Naive thymus-derived CD4-positive, alpha-beta T cell (primary cell): ENCODE data around the gene OSM. TPM values are rescaled to one million over a fixed set of nuclear protein-coding genes. Genes with fewer than 3 reads are reported as not detected.
A peak's percentile ranks its signal among the peaks of the same experiment; 100 is the strongest.

Experiments
- ATAC-seq: fragments of 150-1000 bp; cut with Tn5 transposase; 2 replicates; pipeline ENCODE4 v1.10.0; 2021; ENCODE audit warnings: mild to moderate bottlenecking, moderate library complexity
- CTCF ChIA-PET: fragments of 350-600 bp; sonication (Branson Sonifier 250); formaldehyde crosslinking; loops from one replicate; lab custom pipeline; 2021; ENCODE audit warnings: antibody characterized with exemption; lab: Charles Lee
- POLR2A ChIA-PET: fragments of 350-600 bp; sonication (Branson Sonifier 250); formaldehyde crosslinking; loops from one replicate; lab custom pipeline; 2021; ENCODE audit warnings: antibody characterized with exemption, inconsistent platforms; lab: Charles Lee
- DNase-seq, 9 donors: peaks; one replicate each; pipeline versions ENCODE4 v3.0.0 to v3.0.0-alpha.2; 2020 to 2022; ENCODE audit warnings: mixed read lengths in 1 of 9
- H3K27ac ChIP-seq: one replicate; pipeline ENCODE4 v1.7.0; 2013; ENCODE audit warnings: mild to moderate bottlenecking, low read depth, low read length, moderate library complexity
- H3K27me3 ChIP-seq, 2 donors: one replicate each; pipeline ENCODE4 v1.7.0; 2013; ENCODE audit warnings: low read length in 2 of 2, mild to moderate bottlenecking in 2 of 2, moderate library complexity in 2 of 2; ENCODE audit not compliant: control insufficient read depth in 2 of 2, insufficient read depth in 2 of 2
- H3K36me3 ChIP-seq, 3 experiments: 1 replicate in 2 of 3; 2 replicates in 1 of 3; pipeline ENCODE4 v1.7.0; 2013; ENCODE audit warnings: low read length in 3 of 3, mild to moderate bottlenecking in 3 of 3, moderate library complexity in 1 of 3; ENCODE audit not compliant: insufficient read depth in 3 of 3, control insufficient read depth in 2 of 3
- H3K4me1 ChIP-seq, 2 donors: one replicate each; pipeline ENCODE4 v1.7.0; 2013; ENCODE audit warnings: low read length in 2 of 2, mild to moderate bottlenecking in 2 of 2, moderate library complexity in 1 of 2; ENCODE audit not compliant: control insufficient read depth in 2 of 2, insufficient read depth in 2 of 2
- H3K4me3 ChIP-seq: 2 replicates; pipeline ENCODE4 v1.7.0; 2013; ENCODE audit warnings: mild to moderate bottlenecking, low read length
- H3K9me3 ChIP-seq, 3 experiments: 1 replicate in 2 of 3; 2 replicates in 1 of 3; pipeline ENCODE4 v1.7.0; 2013; ENCODE audit warnings: low read length in 3 of 3; ENCODE audit not compliant: control insufficient read depth in 2 of 3
- H3K27ac Mint-ChIP-seq, 9 donors: one replicate each; pipeline ENCODE4 v1.8.0; 2020 to 2022; ENCODE audit warnings: mixed read lengths in 9 of 9, mild to moderate bottlenecking in 8 of 9, moderate library complexity in 5 of 9, inconsistent platforms in 2 of 9
- H3K27me3 Mint-ChIP-seq, 5 donors: one replicate each; pipeline ENCODE4 v1.8.0; 2021 to 2022; ENCODE audit warnings: mixed read lengths in 5 of 5, mild to moderate bottlenecking in 1 of 5
- H3K36me3 Mint-ChIP-seq, 5 donors: one replicate each; pipeline ENCODE4 v1.8.0; 2020 to 2022; ENCODE audit warnings: mixed read lengths in 5 of 5, mild to moderate bottlenecking in 3 of 5, inconsistent platforms in 1 of 5
- H3K4me1 Mint-ChIP-seq, 7 donors: one replicate each; pipeline ENCODE4 v1.8.0; 2020 to 2022; ENCODE audit warnings: mixed read lengths in 7 of 7, mild to moderate bottlenecking in 3 of 7, inconsistent platforms in 1 of 7
- H3K4me3 Mint-ChIP-seq, 10 donors: one replicate each; pipeline ENCODE4 v1.8.0; 2020 to 2022; ENCODE audit warnings: mild to moderate bottlenecking in 10 of 10, mixed read lengths in 10 of 10, moderate library complexity in 6 of 10, inconsistent platforms in 2 of 10
- H3K9me3 Mint-ChIP-seq, 11 donors: one replicate each; pipeline ENCODE4 v1.8.0; 2020 to 2022; ENCODE audit warnings: mixed read lengths in 11 of 11, mild to moderate bottlenecking in 4 of 11, inconsistent platforms in 1 of 11, moderate library complexity in 1 of 11
- intact Hi-C, 2 donors: fragments of 100-400 bp; cut with micrococcal nuclease; formaldehyde crosslinking; loops; one replicate each; pipeline ENCODE4 v1.15.1; 2023
- polyA plus RNA-seq, 2 donors: library from polyadenylated mRNA; unstranded; fragments of 300-500 nt; fragmentation: Illumina TruSeq; gene quantifications; one replicate each; pipeline ENCODE4 v1.2.3, GENCODE V29; 2021
- total RNA-seq, 6 experiments: library from RNA in 5 of 6; stranded (reverse) in 5 of 6; gene quantifications; 1 replicate in 5 of 6; 2 replicates in 1 of 6; pipeline ENCODE4 v1.2.3 and lab custom pipeline; 2021 to 2026

OSM gene
- total and polyA plus RNA-seq, 7 experiments from 2014 or later, result 0.49 to 158 (median 6.3) TPM

GRCh38 chr22:30301995-30302809, 35.6 kb upstream of the OSM start:
- ChIA-PET CTCF (interaction anchor here (1.2 to 7.4 kb wide), 3 partner anchors 13 to 47 kb away, joined by 3 to 48 read pairs (median 4); partner anchors contain the start of genes CASTOR1 and TBC1D10A), POLR2A (interaction anchor here (0.6 to 48.9 kb wide), 8 partner anchors 1 to 194 kb away, joined by 3 to 1265 read pairs (median 4); partner anchors contain the start of genes CASTOR1, CCDC157, SF3A1 and TBC1D10A)
- Mint-ChIP-seq H3K4me1 (peaks cover 74 to 98% (median 90%) of the 10 kb centered on the region in 7 donors), H3K27me3 (no peaks in the 10 kb centered on the region), H3K27ac (peak overlapping the region; percentile 87 to 99 (median 97)), H3K36me3 (peaks cover 7 to 44% (median 32%) of the 10 kb centered on the region in 5 donors), H3K9me3 (no peaks in the 10 kb centered on the region), H3K4me3 (peak overlapping the region; percentile 53 to 97 (median 76))
- intact Hi-C loops, result no loop called here
- no peak for DNase-seq
- H3K27ac ChIP-seq, result peak overlapping the region; percentile 75
- H3K4me3 ChIP-seq, result peak overlapping the region; percentile 23
- ATAC-seq, result peak; percentile 36
- peaks cover 0 to 38% (median 7%) of the 10 kb centered on the region in 3 experiments for H3K36me3 ChIP-seq
- no peaks in the 10 kb centered on the region for H3K27me3 ChIP-seq
- H3K9me3 ChIP-seq, result no peaks in the 10 kb centered on the region
- peaks cover 62 to 96% of the 10 kb centered on the region in 2 donors for H3K4me1 ChIP-seq

DNA sequence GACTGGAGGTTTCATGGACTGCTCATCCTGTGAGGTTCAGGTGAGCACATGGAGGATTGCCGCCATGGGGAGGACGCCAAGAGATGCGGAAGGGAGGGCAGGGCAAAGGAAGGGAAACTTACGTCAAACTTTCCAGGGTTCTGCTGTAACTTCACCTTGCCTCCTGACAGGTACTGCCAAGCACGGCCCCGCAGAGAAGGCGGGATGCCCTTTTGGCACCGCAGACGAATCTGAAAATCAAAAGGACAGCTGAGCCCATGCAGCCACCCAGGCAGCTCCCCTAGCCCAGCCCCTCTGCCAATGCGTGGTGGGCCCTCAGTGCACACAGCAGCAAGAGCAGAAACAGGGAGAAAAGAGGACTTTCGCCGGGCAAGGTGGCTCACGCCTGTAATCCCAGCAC, 32.7 kb upstream of the OSM start:
- no peaks in the 10 kb centered on the region for H3K9me3 Mint-ChIP-seq
- ATAC-seq (no peak), DNase-seq (no peak)
- Histone ChIP-seq H3K4me3 (no peak overlapping the region), H3K4me1 (peaks cover 38 to 94% of the 10 kb centered on the region in 2 donors), H3K9me3 (no peaks in the 10 kb centered on the region), H3K27ac (peak overlapping the region; percentile 77), H3K27me3 (no peaks in the 10 kb centered on the region), H3K36me3 (peaks cover 0 to 55% (median 7%) of the 10 kb centered on the region in 3 experiments)
- ChIA-PET POLR2A (interaction anchor here (2.2 to 48.9 kb wide), 3 partner anchors 2 to 57 kb away, joined by 13 to 1265 read pairs (median 1265); partner anchors contain the start of genes CASTOR1, CCDC157, SF3A1 and TBC1D10A), CTCF (interaction anchor here (1.3 to 7.4 kb wide), 2 partner anchors 10 to 88 kb away, joined by 6 to 48 read pairs; partner anchors contain the start of genes CASTOR1 and RNF215)
- H3K4me1 Mint-ChIP-seq, result peaks cover 58 to 100% (median 88%) of the 10 kb centered on the region in 7 donors
- H3K36me3 Mint-ChIP-seq, result peaks cover 7 to 48% (median 37%) of the 10 kb centered on the region in 5 donors
- peak overlapping the region in 8 of 9 donors; percentile 92 to 98 (median 98) for H3K27ac Mint-ChIP-seq
- H3K4me3 Mint-ChIP-seq, result peak overlapping the region in 5 of 10 donors; percentile 10 to 80 (median 56)
- H3K27me3 Mint-ChIP-seq, result no peaks in the 10 kb centered on the region
- intact Hi-C loops, result no loop called here

DNA sequence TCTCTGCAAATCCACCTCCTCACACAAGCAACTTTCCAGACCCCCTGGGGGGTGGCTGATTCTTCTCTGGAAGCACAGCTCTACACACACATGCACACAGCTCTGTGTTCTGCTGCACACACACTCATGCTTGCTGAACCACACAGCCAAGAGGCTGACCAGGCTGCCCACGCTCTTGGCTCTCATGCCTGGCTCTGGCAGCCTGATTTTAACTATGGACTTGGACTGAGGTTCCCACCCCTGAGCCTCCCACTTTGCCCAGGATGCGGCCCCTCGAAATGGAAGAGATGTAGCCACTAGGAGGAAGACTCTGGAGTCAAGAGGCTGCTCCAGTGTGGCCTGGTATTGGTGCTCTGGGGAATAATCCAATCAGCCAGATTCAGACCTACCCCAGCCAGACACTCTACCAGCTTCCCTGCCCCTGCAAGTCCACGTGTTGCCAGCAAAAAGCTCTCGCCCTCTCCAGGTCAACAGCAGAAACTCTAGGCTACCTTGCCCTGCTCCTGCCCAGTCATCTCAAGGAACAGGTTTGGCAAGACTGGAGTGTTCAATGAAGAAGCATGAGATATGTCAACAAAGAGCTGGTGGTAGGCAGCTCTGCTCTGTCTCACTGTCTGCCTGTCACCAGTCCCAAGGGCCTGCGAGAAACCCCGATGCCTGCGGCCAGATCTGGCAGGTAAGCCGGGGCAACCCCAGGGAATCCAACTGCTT, 31.5 kb upstream of the OSM start:
- intact Hi-C loops, result no loop called here
- DNase-seq (no peak), ATAC-seq (no peak)
- Mint-ChIP-seq H3K4me1 (peaks cover 47 to 99% (median 88%) of the 10 kb centered on the region in 7 donors), H3K27ac (peak overlapping the region; percentile 46 to 98 (median 97)), H3K36me3 (peaks cover under 1 to 50% (median 32%) of the 10 kb centered on the region in 5 donors), H3K4me3 (peak overlapping the region in 9 of 10 donors; percentile 21 to 80 (median 72)), H3K9me3 (no peaks in the 10 kb centered on the region), H3K27me3 (no peaks in the 10 kb centered on the region)
- Histone ChIP-seq H3K27me3 (no peaks in the 10 kb centered on the region), H3K36me3 (peaks cover 0 to 61% (median 16%) of the 10 kb centered on the region in 3 experiments), H3K4me3 (no peak overlapping the region), H3K4me1 (peaks cover 26 to 83% of the 10 kb centered on the region in 2 donors), H3K9me3 (no peaks in the 10 kb centered on the region), H3K27ac (peak overlapping the region; percentile 77)
- POLR2A ChIA-PET, result interaction anchor here (2.2 to 48.9 kb wide), 3 partner anchors 3 to 58 kb away, joined by 13 to 1265 read pairs (median 1265); partner anchors contain the start of genes CASTOR1, CCDC157, SF3A1 and TBC1D10A
- CTCF ChIA-PET, result interaction anchor here (0.7 to 7.4 kb wide), 4 partner anchors 9 to 126 kb away, joined by 3 to 48 read pairs (median 5); partner anchors contain the start of genes CASTOR1 and RNF215

DNA sequence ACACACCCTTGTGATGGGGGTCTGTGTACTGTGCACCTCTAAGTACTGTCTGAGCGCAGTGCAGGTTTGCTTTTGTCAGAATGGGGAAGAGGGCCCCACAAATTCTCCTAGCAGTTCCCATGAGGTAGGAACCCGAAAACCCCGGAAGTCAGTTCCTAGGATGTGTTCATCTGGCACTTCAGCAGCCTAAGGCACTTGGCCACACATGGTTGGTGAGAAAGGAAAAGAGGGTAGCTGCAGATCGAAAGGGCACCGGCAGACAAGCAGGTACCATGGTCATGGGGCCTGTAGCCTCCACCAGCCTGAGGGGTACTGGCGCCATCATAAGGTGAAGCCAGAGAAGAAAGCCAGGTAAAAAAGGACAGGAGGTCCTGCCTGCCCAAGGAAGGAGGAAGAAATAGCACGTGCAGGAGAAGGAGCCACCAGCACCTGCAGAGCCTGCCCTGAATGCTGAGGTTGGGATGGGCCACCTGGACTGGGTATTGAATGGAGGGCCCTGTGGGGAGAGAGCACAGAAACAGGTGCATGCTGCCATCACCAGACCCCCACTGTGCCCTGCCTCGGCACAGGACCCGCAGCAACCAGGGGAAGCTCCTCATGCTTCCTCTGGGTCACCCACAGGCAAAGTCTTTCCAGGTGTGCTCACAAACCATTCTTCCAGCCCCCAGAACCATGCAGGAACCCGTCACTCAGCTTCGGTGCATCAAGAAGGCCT, 30.8 kb upstream of the OSM start:
- Histone ChIP-seq H3K9me3 (no peaks in the 10 kb centered on the region), H3K27me3 (no peaks in the 10 kb centered on the region), H3K4me1 (peaks cover 19 to 76% of the 10 kb centered on the region in 2 donors), H3K36me3 (peaks cover 0 to 68% (median 17%) of the 10 kb centered on the region in 3 experiments), H3K27ac (peak overlapping the region; percentile 77), H3K4me3 (peak overlapping the region; percentile 8)
- H3K9me3 Mint-ChIP-seq, result no peaks in the 10 kb centered on the region
- H3K4me1 Mint-ChIP-seq, result peaks cover 40 to 92% (median 83%) of the 10 kb centered on the region in 7 donors
- CTCF ChIA-PET, result interaction anchor here (1.6 to 7.4 kb wide), 2 partner anchors 8 to 127 kb away, joined by 4 to 48 read pairs; partner anchors contain the start of gene CASTOR1
- intact Hi-C loops, result no loop called here
- no peak for DNase-seq
- peaks cover 3 to 48% (median 28%) of the 10 kb centered on the region in 5 donors for H3K36me3 Mint-ChIP-seq
- POLR2A ChIA-PET, result interaction anchor here (0.9 to 48.9 kb wide), 4 partner anchors 4 to 126 kb away, joined by 3 to 1265 read pairs (median 639); partner anchors contain the start of genes CASTOR1, CCDC157, SF3A1 and TBC1D10A
- H3K27ac Mint-ChIP-seq, result peak overlapping the region; percentile 74 to 98 (median 97)
- ATAC-seq, result no peak
- no peaks in the 10 kb centered on the region for H3K27me3 Mint-ChIP-seq
- peak overlapping the region in 9 of 10 donors; percentile 63 to 82 (median 77) for H3K4me3 Mint-ChIP-seq

GRCh38 chr22:30296833-30297232, 30.2 kb upstream of the OSM start:
- POLR2A ChIA-PET, result interaction anchor here (0.9 to 48.9 kb wide), 4 partner anchors 4 to 127 kb away, joined by 3 to 1265 read pairs (median 636); partner anchors contain the start of genes CASTOR1, CCDC157, SF3A1 and TBC1D10A
- Mint-ChIP-seq H3K4me3 (peak overlapping the region; percentile 23 to 82 (median 77)), H3K36me3 (peaks cover 3 to 47% (median 27%) of the 10 kb centered on the region in 5 donors), H3K4me1 (peaks cover 34 to 87% (median 79%) of the 10 kb centered on the region in 7 donors), H3K27me3 (no peaks in the 10 kb centered on the region), H3K27ac (peak overlapping the region; percentile 74 to 98 (median 97)), H3K9me3 (no peaks in the 10 kb centered on the region)
- CTCF ChIA-PET, result interaction anchor here (0.9 to 1.6 kb wide), 4 partner anchors 9 to 189 kb away, joined by 3 to 11 read pairs (median 4); no protein-coding TSS in a partner anchor
- H3K4me3 ChIP-seq, result no peak overlapping the region
- no peaks in the 10 kb centered on the region for H3K9me3 ChIP-seq
- no peaks in the 10 kb centered on the region for H3K27me3 ChIP-seq
- DNase-seq (no peak), ATAC-seq (no peak)
- peaks cover 13 to 70% of the 10 kb centered on the region in 2 donors for H3K4me1 ChIP-seq
- peaks cover 0 to 73% (median 23%) of the 10 kb centered on the region in 3 experiments for H3K36me3 ChIP-seq
- intact Hi-C loops, result loop anchor here in 1 of 2 donors (1.0 kb wide), 1 partner anchor 8 kb away; no protein-coding TSS in a partner anchor
- H3K27ac ChIP-seq, result peak overlapping the region; percentile 77
